Measurements from ENCODE around the gene C20orf141.

The C20orf141 gene

GRCh38 chr20:2845607-2846006 lies 30.8 kb downstream of the C20orf141 start:
- no peak overlapping the region for H3K27ac ChIP-seq
- no peak for TF ChIP-seq CTCF (conservative IDR thresholded peaks at IDR 0.05)

DNA sequence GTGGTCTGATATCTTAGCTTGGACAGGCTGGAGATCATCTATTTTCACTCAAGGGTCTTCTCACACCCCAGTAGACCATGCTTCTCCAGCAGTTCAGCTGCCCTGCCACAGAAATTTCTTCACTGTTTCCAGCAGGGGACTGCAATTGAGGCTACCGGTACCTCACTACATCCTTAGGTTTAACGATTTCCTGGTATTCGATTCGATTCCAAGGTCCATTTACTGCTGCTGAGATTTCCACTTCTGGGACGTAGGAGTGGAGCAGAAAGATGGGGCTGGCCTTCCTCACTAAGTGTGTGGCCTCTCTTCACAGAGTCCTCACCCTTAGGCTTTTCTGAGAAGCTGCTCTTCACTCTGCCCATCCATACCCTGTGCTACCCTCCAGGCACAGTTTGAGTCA lies 31.9 kb downstream of the C20orf141 start:
- H3K27ac ChIP-seq, result no peak overlapping the region
- TF ChIP-seq CTCF (conservative IDR thresholded peaks at IDR 0.05), result no peak

- H3K27ac ChIP-seq, result no peak overlapping the region
- TF ChIP-seq CTCF (conservative IDR thresholded peaks at IDR 0.05), result no peak
Observed at GRCh38 chr20:2847802-2848201, 33.0 kb downstream of the C20orf141 start.

- H3K27ac ChIP-seq, result no peak overlapping the region
- TF ChIP-seq CTCF (conservative IDR thresholded peaks at IDR 0.05), result no peak
Observed at GRCh38 chr20:2849529-2849928, 34.7 kb downstream of the C20orf141 start.

- no peak overlapping the region for H3K27ac ChIP-seq
- no peak for TF ChIP-seq CTCF (conservative IDR thresholded peaks at IDR 0.05)
Observed at GRCh38 chr20:2851086-2851485, 36.3 kb downstream of the C20orf141 start.

- TF ChIP-seq CTCF (conservative IDR thresholded peaks at IDR 0.05), result no peak
- no peak overlapping the region for H3K27ac ChIP-seq
Observed at GRCh38 chr20:2858591-2858990, 43.8 kb downstream of the C20orf141 start.

DNA sequence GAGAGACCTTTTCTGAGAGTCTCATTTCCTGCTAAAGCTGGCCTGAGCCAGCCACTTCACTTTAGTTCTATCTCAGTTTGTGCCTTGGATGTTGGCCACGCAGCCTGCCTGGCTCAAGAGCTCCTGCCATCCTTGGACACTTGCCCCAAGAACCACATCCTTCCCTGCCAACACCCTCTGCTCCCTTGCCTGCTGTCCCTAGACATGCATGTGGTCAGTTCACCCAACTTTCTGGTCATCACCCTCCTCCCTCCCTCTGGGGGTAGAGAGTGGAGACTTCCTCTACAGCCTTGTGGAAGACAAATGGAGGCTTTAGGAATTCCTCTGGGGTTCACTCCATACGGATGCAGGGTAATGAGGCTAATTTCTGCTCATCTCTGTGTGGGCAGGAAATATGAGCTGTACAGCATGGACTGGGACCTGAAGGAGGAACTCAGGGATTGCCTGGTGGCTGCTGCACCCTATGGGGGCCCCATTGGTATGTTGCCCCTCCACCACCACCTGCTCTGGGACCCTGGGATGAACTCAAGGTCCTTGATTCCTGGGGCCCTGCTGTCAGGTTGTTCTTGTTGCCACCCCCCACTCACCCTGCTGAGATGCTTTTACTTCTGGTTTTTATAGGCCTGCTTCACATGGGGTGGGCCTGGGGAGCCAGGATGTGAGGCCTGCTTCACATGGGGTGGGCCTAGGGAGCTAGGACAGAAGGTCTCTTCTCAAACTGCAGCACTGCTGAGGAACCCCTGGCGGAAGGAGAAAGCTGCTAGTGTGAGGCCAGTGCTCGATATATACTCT lies 44.7 kb downstream of the C20orf141 start:
- no peak overlapping the region for H3K27ac ChIP-seq
- TF ChIP-seq CTCF (conservative IDR thresholded peaks at IDR 0.05), result no peak

Data from VCaP (cell line).